HG03442 (cell line): ENCODE measurements around the gene CNOT6L.

Source experiments
- ATAC-seq: cut with Tn5 transposase; IDR thresholded peaks from one replicate; pipeline ENCODE4 v1.9.1; 2021; ENCODE audit warnings: mild to moderate bottlenecking, moderate library complexity; ENCODE audit not compliant: unreplicated experiment

The CNOT6L gene

DNA sequence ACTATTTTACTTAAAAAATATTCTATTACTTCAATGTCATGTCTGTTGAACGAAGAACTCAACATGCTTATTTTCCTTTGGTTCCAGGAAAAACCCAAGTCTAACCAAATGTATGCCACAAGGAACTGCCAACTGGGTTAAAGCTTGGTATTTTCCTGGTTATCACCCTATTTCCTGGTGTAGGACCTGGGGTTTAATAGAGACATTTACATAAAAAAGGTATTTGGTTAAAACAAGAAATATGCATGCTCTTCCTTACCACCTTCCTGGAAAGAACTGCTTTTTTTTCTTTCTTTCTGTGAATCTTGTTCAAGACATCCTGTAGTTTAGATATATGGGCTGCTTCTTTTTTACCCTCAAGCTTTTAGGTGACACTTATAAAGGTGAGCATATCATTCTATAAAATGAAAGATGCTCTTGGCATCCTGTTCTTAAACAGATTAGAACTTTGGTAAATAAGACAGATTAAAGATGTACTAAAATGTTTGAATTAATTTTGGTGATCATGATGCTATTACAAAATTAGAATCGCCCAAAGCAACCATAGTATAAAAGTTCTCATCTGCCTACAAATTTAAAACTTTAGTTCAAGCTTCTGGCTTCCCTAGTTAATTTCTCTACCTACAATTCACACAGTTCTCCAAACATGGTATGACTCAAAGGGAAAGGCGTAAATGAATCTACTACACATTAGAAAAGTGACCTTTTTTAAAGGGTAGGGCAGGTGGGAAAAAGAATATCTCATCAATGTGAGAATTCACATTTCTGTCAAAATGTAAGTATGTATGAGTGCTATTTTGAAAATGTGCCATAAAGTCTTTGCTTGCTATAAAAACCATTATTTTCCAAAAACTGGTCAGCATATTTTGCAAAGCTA lies 103.5 kb downstream of the CNOT6L start:
- ATAC-seq, result no peak

DNA sequence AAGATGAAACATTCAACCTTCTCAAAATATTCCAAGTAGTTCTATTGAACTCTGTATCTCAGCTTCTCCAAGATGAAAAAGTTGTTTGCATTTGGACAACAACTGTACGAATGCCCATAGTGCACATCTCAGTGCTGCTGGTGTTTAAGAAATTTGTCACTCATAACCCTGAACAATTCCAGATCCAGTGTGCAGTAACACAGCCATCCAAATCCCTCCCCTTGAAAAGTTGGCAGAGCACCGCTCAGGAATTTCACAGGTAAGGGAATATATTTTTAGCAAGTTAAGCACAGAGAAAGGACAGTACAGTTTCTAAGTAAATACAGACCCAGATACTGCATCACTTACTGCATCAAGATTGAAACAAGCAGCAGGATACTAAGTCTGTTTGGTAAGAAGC lies 104.7 kb downstream of the CNOT6L start:
- no peak for ATAC-seq

DNA sequence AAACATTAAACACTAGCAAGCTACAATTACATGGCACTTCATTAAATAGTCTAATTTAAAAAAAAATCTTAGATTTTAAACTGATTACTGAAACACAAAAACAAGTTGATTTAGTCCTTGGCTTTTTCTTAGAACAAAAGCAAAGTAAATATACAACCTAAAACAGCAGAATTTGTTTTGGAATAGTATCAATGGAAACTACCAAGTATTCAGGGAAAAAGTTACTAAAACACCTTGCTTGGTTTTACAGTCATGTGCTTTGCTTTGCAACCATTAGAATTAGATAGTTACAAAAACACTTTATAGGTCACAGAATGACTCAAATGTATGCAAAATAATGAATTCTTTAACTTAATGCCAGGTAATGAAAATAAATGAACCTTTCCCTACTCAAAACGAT lies 105.3 kb downstream of the CNOT6L start:
- ATAC-seq, result no peak

DNA sequence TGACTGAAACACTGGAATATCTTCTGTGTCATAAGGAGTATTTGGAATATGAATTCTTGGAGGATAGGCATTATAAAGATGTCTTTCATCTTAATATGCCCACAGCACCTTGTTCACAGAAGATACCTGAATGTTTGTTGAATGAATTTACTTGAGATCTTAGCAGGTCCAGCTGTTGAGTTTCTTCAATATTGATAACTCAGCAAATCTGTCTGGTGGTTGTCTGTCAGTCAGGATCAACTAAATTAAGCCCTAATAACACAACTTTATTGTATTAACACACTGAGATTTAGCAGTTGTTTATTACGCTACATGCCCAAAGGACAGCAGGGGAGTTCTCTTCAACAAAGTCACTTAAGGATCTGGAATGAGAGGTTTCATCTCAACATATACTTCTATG lies 106.5 kb downstream of the CNOT6L start:
- no peak for ATAC-seq

DNA sequence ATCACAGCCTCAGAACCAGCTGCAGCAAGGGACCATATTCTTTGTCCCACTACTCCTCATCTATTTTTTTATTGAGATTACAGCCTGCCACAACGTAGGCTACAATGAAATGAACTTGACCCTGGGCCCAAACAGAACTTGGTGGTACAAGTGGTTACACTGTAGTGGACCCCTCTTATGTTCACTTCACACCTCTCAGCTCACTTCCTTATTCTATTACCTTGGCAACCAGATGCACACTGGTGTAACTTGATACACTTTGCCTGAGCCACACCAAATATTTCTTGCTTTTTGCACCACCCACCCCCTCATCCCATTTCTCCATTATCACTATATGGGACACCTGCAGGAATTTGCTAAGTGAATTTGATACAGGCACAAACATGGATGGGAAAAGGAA lies 107.7 kb downstream of the CNOT6L start:
- no peak for ATAC-seq

DNA sequence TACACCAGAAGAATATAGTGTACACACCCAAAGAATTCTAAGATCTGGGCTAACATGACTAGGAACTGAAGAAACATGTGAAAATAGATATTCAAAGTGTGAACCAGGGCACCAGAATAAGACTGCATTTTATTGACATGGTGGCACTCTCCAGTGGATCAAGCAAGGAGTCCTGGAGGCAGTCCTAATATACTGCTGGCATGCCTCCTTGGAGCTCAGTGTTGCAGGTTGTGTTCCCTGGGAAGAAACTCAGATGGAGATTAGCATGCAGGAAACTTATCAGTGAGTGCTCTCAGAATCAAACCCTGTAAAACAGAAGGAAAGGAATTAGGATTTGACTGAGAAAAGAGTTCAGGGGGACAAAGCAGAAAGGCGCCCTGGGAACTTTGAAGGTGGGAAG lies 108.5 kb downstream of the CNOT6L start:
- ATAC-seq, result no peak

DNA sequence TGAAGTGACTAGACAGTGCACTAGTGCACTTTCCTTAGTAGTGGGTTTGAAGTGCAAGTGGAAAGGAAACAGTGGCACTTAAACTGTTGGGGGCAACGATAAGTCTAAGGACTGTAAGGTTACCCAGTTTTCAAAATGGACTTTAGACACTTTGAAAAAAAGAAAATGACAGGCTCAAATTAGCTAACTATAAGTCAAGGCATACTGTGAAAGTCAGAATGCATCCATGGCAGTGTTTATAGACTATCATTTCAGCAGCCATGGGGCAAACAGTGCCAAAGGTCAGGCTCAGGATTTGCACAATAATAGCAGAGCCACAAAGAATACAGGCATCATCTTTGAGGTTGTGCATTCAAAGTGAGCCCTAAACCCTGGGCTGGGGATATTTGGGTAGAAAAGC lies 109.1 kb downstream of the CNOT6L start:
- no peak for ATAC-seq

DNA sequence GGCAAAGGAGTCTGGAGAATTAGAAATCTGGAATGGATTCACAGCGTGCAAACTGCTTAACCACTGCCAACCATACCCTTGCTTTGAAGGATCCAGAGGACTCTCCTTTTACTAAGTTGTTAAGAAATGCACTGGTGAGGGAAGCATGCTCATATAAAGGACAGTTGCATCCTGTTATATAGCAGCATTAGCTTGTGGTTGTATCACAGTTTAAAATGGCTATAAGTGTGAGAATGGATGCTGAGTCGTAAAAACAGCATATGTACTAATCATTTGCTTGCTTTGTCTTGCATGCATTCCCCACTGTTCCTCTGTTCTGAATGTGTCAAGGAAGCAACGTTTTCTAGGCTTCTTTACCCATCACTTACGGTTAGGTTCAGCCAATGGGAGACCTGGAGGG lies 112.5 kb downstream of the CNOT6L start:
- no peak for ATAC-seq

DNA sequence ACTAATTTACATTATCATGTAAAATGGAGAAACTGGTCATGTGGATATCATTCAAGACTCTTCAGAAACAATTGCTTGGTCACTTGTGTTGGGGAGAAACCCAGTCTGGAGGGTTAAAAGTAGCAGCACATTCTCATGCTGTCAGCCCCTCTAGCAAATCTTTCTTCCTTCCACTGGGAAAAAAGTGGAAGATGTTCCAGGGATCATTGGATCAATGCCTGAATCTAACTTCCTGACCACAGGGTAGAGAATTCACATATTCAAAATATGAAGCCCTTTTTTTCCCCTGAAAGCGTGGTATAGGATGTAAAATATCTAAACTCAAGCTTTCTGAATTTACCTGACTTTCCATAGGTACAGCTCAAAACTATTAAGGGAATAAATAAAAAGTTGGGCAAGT lies 115.5 kb downstream of the CNOT6L start:
- ATAC-seq, result no peak

DNA sequence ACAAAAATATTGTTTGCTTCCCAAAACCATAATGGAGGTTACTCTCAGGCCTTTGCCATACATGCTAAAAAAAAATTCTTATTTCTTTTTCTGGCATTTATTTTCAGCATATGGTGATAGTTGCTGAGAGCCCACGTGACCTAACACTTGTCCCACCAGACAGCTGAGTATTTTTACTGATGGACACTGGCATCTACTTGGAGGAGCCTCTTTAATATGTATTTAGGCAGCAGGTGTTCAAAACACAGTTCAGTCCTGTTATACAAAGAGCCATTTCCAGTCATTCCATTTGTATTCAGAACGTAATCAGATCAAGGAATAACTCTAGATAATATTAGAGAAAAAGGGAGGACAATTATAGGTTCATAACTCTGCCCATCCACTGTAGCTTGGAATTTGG lies 118.0 kb downstream of the CNOT6L start:
- ATAC-seq, result no peak

DNA sequence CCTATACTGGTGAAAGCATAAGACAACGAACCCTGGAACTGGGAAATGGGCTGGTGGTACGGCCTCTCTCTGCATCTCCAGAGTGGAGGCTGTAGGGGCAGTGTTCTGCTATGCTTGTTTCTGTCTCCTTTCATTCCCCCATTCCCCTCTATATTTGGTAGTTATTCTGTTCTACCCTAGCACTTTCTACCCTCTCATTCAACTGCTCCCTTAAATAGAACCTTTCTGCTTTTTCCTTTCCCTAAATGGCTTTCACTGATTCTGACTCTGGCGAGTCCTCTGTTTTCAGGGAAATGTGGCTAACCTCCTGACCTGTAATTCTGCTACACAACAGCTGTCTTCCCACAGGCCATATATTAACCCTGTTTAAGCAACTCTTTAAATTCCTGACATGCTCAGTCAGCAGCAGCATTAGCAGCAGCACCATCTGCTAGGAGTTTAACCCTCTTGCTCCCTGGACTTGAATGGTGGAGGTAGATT lies 119.4 kb downstream of the CNOT6L start:
- ATAC-seq, result no peak

DNA sequence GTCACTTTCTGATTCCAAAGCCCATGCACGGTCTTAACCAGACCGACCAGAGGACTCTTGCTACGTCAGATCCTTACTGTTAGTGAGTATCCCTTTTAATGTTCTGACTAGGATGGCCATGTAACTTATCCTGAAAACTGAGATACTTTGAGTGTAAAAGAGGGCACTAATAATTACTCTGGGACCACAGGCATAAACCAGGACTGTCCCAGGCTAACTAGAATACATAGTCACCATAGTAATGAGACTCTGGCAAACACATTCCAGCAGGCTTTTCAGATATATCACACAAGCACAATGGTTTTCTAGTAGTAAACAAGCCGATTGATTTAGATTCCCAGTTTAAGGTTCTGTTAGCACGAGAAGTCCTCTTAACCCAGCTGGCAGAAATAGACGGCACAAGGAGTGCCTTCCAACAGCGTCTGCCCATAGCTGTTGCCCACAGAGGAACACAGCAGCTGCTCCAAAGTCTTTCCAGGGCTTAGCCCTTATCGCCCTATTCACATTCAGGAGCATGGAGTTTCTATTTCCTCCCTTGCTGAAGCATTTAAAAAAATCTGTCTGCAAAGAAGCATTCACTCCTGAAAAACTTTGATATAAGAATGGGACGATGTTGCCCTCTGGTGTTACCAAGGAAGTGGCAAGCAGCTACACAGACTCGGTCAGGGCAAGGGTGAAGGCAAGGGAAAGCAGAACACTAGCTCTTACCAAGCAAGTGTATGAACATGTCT lies 121.1 kb downstream of the CNOT6L start:
- ATAC-seq, result no peak

DNA sequence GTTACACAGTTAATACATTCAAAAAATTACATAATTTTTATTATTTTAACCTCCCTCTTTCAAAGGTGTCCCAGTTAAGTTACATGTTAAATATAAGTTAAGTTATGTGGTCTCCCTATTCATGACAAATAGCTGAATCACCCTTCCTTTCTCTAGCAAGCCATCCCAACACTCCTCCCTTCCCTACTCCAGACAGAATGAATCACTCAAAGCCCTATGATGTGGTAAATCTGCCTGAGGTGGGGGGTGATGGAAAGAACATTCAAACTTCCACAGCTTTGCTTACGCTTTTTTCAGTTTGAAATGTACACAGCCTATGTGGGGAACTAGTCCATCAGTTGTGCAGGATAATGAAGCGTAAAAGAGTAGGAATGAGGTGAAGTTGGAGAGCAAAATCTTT lies 123.4 kb downstream of the CNOT6L start:
- ATAC-seq, result no peak

DNA sequence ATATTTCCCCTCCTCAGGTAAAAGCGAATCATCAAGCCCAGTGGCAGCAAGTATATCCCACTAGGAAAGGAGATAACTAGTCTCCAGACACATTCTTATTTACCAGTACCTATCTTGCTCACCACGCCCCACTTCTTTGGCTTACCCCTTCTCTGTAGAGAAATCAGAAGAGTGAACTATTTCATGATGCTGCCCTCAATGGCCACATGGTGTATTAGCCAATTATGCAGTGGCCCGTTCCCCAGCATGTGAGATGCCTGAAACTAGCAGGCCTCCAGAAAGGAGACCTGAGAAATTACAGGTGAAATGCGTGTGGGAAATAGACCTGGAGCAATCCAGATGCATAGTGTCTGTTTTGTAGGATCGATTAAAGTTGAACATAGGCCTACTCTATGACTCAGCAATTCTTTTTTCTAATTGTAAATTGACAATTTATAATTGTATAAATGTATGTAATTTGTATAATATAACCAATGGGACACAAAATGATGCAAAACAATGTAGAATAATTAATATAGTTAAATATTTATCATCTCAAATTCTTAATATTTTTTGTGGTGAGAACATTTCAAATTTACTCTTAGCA lies 126.2 kb downstream of the CNOT6L start:
- no peak for ATAC-seq

DNA sequence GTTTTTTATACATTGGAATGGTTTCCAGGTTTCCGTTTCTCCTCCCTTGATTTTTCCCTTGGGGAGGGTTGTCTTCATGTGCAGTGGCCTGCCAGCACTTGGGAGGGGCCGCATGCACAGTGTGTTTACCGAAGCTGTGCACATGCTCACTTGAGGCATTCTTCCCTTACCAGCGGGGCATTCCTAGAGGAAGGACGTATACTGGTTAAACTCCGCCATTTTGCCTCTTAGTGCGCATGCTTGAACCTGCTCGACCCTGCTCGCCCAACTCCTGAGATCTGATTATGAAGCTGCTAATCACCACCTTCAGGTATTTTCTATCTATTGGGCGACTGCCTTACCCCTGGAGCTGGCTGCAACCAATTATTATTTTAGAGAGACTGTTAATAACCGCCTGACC lies 137.4 kb downstream of the CNOT6L start:
- no peak for ATAC-seq

DNA sequence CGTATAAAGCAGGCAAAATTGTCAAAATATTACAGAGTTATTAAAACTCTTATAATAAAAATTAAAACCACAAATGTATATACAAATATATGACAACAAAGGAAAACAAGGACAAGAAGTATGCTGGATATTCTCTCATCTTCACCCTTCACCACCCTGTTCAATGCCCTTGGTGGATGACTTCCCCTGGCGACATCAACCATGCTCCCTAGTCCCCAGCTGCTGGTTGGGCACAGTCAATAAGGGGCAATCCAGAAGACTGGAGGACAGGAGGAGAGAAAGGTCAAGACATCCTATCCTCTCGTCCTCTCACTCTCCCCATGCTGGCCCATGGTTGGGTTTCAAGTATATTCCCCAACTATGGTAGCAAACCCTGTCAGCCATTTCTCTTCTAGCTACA lies 142.3 kb downstream of the CNOT6L start:
- ATAC-seq, result no peak

DNA sequence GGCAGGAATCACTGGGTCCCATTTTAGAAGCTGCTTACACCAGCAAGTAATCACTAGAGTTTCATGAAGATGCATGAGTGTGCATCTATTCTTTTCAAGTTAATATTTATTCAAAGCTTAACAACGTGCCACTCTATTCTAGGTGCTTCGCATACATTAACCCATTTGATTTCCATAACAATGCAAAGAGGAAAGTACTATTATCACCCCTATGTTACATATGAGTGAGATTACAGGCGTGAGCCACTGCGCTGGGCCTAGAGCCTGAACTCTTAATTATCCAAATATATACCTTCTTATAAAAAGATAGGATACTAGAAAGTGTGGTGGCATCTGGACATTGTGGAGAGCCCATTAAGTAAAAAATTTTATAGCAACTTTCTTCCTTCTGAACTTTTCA lies 148.1 kb downstream of the CNOT6L start:
- no peak for ATAC-seq

DNA sequence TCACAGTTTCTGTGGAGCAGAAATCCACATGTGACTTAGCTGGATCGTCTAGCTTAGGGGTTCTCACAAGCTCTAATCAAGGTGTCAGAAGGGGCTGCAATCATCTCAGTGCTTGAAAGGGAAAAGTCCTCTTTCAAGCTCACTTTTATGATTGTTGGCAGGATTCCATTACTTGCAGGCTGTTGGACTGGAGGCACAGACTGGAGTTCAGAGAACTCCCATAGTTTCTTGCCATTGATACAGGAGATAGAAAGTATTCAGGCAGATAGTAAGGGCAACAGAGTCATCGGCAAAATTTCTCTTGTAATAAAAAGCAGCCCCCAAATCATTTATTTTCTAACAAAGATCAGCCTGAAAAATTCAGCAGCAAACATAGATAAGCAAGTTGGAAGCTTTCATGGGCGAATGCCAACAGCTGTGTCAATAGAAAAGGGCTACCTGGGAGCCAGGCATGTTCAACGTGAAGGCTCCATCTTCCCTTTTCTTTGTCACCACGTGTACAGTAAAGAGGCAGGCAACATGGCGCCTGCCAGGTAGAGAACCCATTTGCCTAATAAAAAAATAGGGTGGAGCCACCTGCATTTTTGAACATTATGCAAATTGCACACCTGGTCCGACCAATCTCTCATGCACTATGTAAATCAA lies 149.1 kb downstream of the CNOT6L start:
- ATAC-seq, result no peak

DNA sequence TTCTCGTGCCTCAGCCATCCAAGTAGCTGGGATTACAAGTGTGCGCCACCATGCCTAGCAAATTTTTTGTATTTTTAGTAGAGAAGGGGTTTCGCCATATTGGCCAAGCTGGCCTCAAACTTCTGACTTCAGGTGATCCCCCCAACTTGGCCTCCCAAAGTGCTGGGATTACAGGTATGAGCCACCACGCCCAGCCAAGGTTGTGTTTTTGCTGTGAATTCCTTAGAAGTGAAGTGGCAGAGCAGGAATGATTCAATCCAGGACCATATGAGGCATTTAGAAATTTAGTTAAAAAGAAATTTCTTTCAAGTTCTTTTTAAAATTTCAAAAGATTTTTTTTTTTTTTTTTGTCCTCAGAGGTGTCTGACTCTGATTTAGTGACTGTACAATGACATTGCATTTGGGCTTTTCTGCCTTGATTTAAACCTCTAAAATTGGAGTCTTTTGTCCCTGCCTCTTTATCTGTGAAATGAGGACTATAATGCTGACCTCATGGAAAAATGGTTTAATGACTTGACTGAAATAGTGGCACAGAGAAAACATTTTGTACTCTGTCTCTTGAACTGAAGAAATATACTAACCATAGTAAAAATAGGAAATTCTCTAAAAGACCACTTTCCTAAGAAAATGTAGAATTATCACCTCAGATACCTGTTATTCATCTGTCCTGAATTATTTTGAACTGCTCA lies 153.6 kb downstream of the CNOT6L start:
- ATAC-seq, result no peak
